ENCODE measurements around the gene DMKN.

GRCh38 chr19:35525873-35526272, 12.4 kb upstream of the DMKN start:
- TF ChIP-seq, protein P1, sequence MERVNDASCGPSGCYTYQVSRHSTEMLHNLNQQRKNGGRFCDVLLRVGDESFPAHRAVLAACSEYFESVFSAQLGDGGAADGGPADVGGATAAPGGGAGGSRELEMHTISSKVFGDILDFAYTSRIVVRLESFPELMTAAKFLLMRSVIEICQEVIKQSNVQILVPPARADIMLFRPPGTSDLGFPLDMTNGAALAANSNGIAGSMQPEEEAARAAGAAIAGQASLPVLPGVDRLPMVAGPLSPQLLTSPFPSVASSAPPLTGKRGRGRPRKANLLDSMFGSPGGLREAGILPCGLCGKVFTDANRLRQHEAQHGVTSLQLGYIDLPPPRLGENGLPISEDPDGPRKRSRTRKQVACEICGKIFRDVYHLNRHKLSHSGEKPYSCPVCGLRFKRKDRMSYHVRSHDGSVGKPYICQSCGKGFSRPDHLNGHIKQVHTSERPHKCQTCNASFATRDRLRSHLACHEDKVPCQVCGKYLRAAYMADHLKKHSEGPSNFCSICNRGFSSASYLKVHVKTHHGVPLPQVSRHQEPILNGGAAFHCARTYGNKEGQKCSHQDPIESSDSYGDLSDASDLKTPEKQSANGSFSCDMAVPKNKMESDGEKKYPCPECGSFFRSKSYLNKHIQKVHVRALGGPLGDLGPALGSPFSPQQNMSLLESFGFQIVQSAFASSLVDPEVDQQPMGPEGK (CRISPR knock-in tag; IDR thresholded peaks at IDR 0.05; ENCODE audit: borderline replicate concordance): no peak
- no peak for TF ChIP-seq ARNTL (CRISPR knock-in tag; IDR thresholded peaks at IDR 0.05; ENCODE audit: borderline replicate concordance, low read depth)
- no peak for TF ChIP-seq OSR1 (CRISPR knock-in tag; IDR thresholded peaks at IDR 0.05)
- TF ChIP-seq ZNF70 (CRISPR knock-in tag; IDR thresholded peaks at IDR 0.05): no peak
- TF ChIP-seq, protein P2, sequence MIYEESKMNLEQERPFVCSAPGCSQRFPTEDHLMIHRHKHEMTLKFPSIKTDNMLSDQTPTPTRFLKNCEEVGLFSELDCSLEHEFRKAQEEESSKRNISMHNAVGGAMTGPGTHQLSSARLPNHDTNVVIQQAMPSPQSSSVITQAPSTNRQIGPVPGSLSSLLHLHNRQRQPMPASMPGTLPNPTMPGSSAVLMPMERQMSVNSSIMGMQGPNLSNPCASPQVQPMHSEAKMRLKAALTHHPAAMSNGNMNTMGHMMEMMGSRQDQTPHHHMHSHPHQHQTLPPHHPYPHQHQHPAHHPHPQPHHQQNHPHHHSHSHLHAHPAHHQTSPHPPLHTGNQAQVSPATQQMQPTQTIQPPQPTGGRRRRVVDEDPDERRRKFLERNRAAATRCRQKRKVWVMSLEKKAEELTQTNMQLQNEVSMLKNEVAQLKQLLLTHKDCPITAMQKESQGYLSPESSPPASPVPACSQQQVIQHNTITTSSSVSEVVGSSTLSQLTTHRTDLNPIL (CRISPR knock-in tag; IDR thresholded peaks at IDR 0.05; ENCODE audit: low read depth): no peak
- TF ChIP-seq TCF4 (CRISPR knock-in tag; IDR thresholded peaks at IDR 0.05; ENCODE audit: borderline replicate concordance): no peak
- no peak for TF ChIP-seq RARB (CRISPR knock-in tag; IDR thresholded peaks at IDR 0.05)
- no peak for TF ChIP-seq BACH2 (CRISPR knock-in tag; IDR thresholded peaks at IDR 0.05; ENCODE audit: borderline replicate concordance)

All from SK-N-SH treated with all-trans-retinoic acid at 6 μM for 48 hours (cell line).